OCI-LY3 (cell line): ENCODE data around the gene FHOD3.

Source experiments
- H2AFZ ChIP-seq: fragments of 200-600, 300-600 bp; shearing (Covaris generic); 2 replicates; pipeline ENCODE4 v1.6.0; 2014; ENCODE audit warnings: antibody characterized with exemption, low read depth, low read length
- H3K27ac ChIP-seq: fragments of 200-600, 300-600 bp; sonication (generic); 2 replicates; pipeline ENCODE4 v1.5.1; 2014; ENCODE audit warnings: mild to moderate bottlenecking, low read length, moderate library complexity, mixed read lengths
- H3K27me3 ChIP-seq: fragments of 200-600, 300-600 bp; sonication (generic); 2 replicates; pipeline ENCODE4 v1.6.1; 2014; ENCODE audit warnings: low read depth, low read length, mixed read lengths
- H3K36me3 ChIP-seq: fragments of 200-600, 300-600 bp; sonication (generic); replicated peaks from 2 replicates; pipeline ENCODE3; 2014; ENCODE audit warnings: low read depth, low read length, mixed read lengths
- H3K4me1 ChIP-seq: fragments of 300-600, 200-600 bp; sonication (generic); 2 replicates; pipeline ENCODE4 v1.6.1; 2014; ENCODE audit warnings: low read length, mixed read lengths
- H3K4me2 ChIP-seq: fragments of 200-600, 300-600 bp; sonication (generic); 2 replicates; pipeline ENCODE4 v1.6.1; 2014; ENCODE audit warnings: low read length, mixed read lengths
- H3K4me3 ChIP-seq: fragments of 300-600, 200-600 bp; sonication (generic); 2 replicates; pipeline ENCODE4 v1.5.1; 2014; ENCODE audit warnings: antibody characterized with exemption, mild to moderate bottlenecking, low read length, moderate library complexity
- H3K79me2 ChIP-seq: fragments of 300-600, 200-600 bp; shearing (Covaris generic); 2 replicates; pipeline ENCODE4 v1.6.1; 2014; ENCODE audit warnings: mild to moderate bottlenecking, low read length, mixed read lengths
- H3K9ac ChIP-seq: fragments of 300-600, 200-600 bp; shearing (Covaris generic); 2 replicates; pipeline ENCODE4 v1.6.0; 2014; ENCODE audit warnings: mild to moderate bottlenecking, low read length, moderate library complexity
- H3K9me3 ChIP-seq: fragments of 200-600, 300-600 bp; shearing (Covaris generic); 2 replicates; pipeline ENCODE4 v1.6.1; 2014; ENCODE audit warnings: low read length, mixed read lengths; ENCODE audit not compliant: insufficient read depth
- H4K20me1 ChIP-seq: fragments of 200-600, 300-600 bp; sonication (generic); 2 replicates; pipeline ENCODE4 v1.6.1; 2016; ENCODE audit warnings: low read length, mixed read lengths; ENCODE audit not compliant: insufficient read depth
- EZH2phosphoT487 ChIP-seq: fragments of 200-600 bp; shearing (Covaris generic); IDR thresholded peaks from 2 replicates; pipeline ENCODE4 v1.6.1; 2018; ENCODE audit warnings: antibody characterized with exemption, mixed run types, low read depth
- TF ChIP-seq, protein P1 (sequence below): fragments of 200-600, 300-600 bp; sonication (generic); IDR thresholded peaks from 2 replicates; pipeline ENCODE4 v1.5.1; 2014; ENCODE audit warnings: antibody characterized with exemption, low read length, low read depth

FHOD3 gene

DNA sequence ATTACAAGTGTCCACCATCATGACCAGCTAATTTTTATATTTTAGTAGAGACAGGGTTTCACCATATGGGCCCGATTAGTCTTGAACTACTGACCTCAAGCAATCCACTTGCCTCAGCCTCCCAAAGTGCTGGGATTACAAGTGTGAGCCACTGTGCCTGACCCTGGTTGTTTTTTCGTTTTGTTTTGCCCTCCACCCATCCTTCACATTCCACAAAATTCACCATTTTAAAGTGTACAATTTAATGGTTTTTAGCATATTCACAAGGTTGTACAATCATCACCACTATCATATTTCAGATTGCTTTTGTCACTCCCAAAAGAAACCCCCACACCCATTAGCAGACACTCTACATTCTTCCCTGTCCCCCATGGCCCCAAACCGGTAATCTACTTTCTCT lies 316.3 kb downstream of the FHOD3 start:
- H3K27me3 ChIP-seq = peaks cover 5% of the 10 kb centered on the region
- no peaks in the 10 kb centered on the region for H4K20me1 ChIP-seq
- H3K4me3 ChIP-seq = no peak overlapping the region
- no peak overlapping the region for H3K9ac ChIP-seq
- no peak overlapping the region for H2AFZ ChIP-seq
- H3K27ac ChIP-seq = no peak overlapping the region
- H3K79me2 ChIP-seq = no peaks in the 10 kb centered on the region
- no peaks in the 10 kb centered on the region for H3K4me1 ChIP-seq
- no peak for TF ChIP-seq EZH2phosphoT487
- TF ChIP-seq, protein P1, sequence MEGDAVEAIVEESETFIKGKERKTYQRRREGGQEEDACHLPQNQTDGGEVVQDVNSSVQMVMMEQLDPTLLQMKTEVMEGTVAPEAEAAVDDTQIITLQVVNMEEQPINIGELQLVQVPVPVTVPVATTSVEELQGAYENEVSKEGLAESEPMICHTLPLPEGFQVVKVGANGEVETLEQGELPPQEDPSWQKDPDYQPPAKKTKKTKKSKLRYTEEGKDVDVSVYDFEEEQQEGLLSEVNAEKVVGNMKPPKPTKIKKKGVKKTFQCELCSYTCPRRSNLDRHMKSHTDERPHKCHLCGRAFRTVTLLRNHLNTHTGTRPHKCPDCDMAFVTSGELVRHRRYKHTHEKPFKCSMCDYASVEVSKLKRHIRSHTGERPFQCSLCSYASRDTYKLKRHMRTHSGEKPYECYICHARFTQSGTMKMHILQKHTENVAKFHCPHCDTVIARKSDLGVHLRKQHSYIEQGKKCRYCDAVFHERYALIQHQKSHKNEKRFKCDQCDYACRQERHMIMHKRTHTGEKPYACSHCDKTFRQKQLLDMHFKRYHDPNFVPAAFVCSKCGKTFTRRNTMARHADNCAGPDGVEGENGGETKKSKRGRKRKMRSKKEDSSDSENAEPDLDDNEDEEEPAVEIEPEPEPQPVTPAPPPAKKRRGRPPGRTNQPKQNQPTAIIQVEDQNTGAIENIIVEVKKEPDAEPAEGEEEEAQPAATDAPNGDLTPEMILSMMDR = no peak
- H3K4me2 ChIP-seq = no peak overlapping the region
- H3K9me3 ChIP-seq = no peaks in the 10 kb centered on the region
- no peaks in the 10 kb centered on the region for H3K36me3 ChIP-seq

DNA sequence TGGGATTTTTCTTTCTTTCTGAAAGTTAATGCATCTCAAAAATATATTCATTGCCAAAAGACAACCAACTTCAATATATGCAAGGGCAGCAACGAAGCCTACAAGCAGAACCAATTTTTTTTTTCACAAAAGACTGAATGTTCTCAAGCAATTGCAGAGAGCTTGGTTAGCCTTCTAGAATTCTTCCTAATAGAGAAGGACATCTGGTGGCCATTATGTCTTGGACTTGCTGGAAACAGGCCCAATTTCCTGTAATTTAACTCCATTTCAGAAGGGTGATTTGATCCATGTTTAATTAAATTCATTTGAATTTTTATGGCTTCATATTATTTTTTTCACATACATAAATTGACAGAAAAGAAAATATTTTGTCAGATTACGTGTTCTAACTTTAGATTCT lies 323.3 kb downstream of the FHOD3 start:
- Histone ChIP-seq H3K36me3 (no peaks in the 10 kb centered on the region), H3K4me3 (no peak overlapping the region), H3K9me3 (no peaks in the 10 kb centered on the region), H3K4me2 (no peak overlapping the region), H2AFZ (no peak overlapping the region), H4K20me1 (no peaks in the 10 kb centered on the region), H3K79me2 (no peaks in the 10 kb centered on the region), H3K27ac (no peak overlapping the region), H3K27me3 (peaks cover 5% of the 10 kb centered on the region), H3K4me1 (no peaks in the 10 kb centered on the region), H3K9ac (no peak overlapping the region)
- TF ChIP-seq EZH2phosphoT487 = no peak
- TF ChIP-seq, protein P1 = no peak

DNA sequence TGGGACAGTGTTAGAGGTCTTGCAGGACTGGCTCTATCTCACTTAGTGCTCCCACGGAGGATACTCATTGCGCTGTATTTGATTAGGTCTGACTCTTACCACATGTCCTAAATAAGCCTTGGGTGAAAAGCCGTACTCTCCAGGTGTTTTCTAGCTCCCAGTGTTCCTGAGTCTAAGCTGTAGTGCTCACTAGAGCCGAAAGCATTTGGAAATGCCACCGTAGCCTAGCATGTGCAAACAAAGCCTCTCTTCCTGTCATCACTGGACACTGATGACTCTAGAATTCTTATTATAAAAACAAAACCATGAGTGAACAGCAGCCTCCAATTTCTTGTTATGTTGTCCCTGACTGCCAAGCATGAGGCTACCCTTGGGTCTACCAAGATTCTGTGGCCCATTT lies 325.1 kb downstream of the FHOD3 start:
- H3K79me2 ChIP-seq = no peaks in the 10 kb centered on the region
- no peaks in the 10 kb centered on the region for H3K9me3 ChIP-seq
- no peaks in the 10 kb centered on the region for H4K20me1 ChIP-seq
- no peaks in the 10 kb centered on the region for H3K4me1 ChIP-seq
- H3K4me2 ChIP-seq = no peak overlapping the region
- H3K27ac ChIP-seq = no peak overlapping the region
- H3K27me3 ChIP-seq = no peaks in the 10 kb centered on the region
- no peak overlapping the region for H3K4me3 ChIP-seq
- no peak overlapping the region for H3K9ac ChIP-seq
- no peaks in the 10 kb centered on the region for H3K36me3 ChIP-seq
- H2AFZ ChIP-seq = no peak overlapping the region
- TF ChIP-seq, protein P1 = no peak
- TF ChIP-seq EZH2phosphoT487 = no peak

DNA sequence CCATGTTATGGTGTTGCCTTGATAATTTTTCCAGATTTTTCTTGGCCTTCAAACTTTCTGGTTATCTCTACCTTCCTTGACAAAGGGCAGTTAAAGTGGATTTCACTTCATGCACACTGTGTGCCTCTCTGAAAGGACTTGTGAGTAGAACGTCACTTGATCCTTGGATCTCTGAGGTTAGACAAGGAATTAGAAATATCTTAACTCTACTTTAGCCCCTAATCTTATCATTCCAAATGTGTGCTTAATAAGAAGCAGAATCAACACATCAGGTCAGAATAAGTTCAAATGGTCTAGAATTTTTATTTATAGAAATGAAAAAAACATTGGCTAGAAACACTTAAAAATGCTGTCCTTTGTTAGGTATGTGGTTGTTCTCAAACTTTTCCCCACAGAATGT lies 325.6 kb downstream of the FHOD3 start:
- H3K36me3 ChIP-seq = no peaks in the 10 kb centered on the region
- H3K27ac ChIP-seq = no peak overlapping the region
- H3K9me3 ChIP-seq = no peaks in the 10 kb centered on the region
- H3K4me2 ChIP-seq = no peak overlapping the region
- no peak overlapping the region for H2AFZ ChIP-seq
- no peak overlapping the region for H3K9ac ChIP-seq
- no peaks in the 10 kb centered on the region for H4K20me1 ChIP-seq
- no peaks in the 10 kb centered on the region for H3K4me1 ChIP-seq
- H3K79me2 ChIP-seq = no peaks in the 10 kb centered on the region
- no peaks in the 10 kb centered on the region for H3K27me3 ChIP-seq
- no peak for TF ChIP-seq EZH2phosphoT487
- TF ChIP-seq, protein P1 = no peak
- no peak overlapping the region for H3K4me3 ChIP-seq
